KOPT-K1 (cell line): ENCODE results near the gene MTR.

Experiments used
- H3K27ac ChIP-seq: fragments of 200-600 bp; sonication (generic); 2 replicates; pipeline ENCODE4 v1.5.1; 2016; ENCODE audit warnings: antibody characterized with exemption, mild to moderate bottlenecking, low read depth, low read length; ENCODE audit not compliant: poor library complexity, severe bottlenecking
- H3K36me3 ChIP-seq: fragments of 200-600 bp; sonication (generic); 2 replicates; pipeline ENCODE4 v1.5.1; 2017; ENCODE audit warnings: antibody characterized with exemption, mild to moderate bottlenecking, low read length, moderate library complexity; ENCODE audit not compliant: insufficient read depth
- H3K9me3 ChIP-seq: fragments of 200-600 bp; sonication (generic); 2 replicates; pipeline ENCODE4 v1.5.1; 2017; ENCODE audit warnings: antibody characterized with exemption, low read length, mild to moderate bottlenecking; ENCODE audit not compliant: insufficient read depth, poor library complexity, severe bottlenecking

Gene MTR

DNA sequence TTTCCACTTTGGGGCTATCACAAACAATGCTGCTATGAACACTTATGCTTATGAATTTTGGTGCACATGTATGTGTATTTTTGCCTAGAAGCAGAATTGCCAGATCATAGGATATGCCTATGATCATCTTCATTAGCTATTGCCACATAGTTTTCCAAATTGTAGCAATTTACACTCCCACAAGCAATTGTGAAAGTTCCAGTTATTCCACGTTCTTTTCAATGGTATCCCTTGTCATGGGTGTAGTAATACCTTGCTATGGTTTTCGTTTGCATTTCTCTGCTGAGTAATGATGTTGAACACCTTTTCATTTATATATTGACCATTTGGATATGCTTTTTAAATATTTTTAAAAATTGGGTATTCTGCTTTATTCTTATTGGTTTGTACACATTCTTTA, 82.6 kb downstream of the MTR start:
- peaks cover 85% of the 10 kb centered on the region for H3K36me3 ChIP-seq

DNA sequence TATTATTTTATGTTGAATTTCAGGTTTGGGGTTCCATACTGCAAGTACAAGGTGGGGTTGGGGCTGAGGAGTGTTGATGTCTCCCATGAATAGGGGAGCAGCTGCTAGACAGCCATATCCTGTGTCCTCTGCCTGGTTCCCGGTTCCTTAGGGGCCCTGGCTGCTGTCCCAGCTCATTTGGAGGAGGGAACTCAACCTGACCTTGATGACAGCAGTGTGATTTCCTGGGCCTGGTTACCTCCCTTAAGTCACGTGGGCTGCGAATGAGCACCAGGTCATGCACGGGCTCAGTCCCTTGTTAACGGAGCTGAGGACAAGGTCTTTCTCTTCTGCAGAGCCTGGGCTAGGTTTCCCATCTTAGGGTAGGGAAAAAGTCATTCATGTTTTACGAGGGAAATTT, 85.1 kb downstream of the MTR start:
- Histone ChIP-seq H3K9me3 (no peaks in the 10 kb centered on the region), H3K27ac (no peak overlapping the region), H3K36me3 (peaks cover 80% of the 10 kb centered on the region)

More for the DNA sequence above, 82.6 kb downstream of the MTR start:
- Histone ChIP-seq H3K27ac (no peak overlapping the region), H3K9me3 (no peaks in the 10 kb centered on the region)

DNA sequence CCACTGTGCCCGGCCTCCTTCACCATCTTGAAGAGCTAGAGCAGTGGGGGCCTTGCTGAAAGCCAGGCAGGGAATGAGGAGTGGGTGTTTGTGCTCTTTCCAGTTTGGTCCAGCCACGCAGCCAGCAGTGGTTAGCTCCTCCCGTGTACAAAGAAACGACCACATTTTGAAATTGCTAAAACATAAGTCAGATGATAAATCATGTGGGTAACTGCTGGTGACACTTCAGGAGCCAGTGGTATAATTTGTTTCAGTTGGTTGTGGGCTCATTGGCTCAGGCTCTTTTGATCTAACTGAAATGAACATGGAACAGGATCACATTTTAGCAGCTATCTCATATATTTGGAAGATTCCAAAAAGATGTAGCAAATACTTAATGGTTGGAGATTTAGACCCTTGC, 87.6 kb downstream of the MTR start:
- Histone ChIP-seq H3K9me3 (no peaks in the 10 kb centered on the region), H3K36me3 (peaks cover 81% of the 10 kb centered on the region), H3K27ac (no peak overlapping the region)

DNA sequence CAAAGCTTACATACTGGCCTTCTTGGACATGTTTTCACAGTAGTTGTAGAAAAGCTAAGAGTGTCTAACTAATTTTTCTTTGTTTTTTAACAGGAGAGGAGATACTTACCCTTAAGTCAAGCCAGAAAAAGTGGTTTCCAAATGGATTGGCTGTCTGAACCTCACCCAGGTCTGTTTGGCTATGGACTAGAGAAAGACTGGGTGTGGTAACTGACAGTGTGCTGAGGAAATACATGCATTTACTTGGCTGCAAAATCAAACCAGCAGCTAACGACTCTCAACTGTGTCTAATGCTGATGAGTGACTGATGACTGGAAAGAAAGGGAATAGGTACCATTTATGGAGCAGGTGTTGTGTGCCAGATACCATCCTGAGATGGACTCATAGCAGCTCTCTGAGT, 91.1 kb downstream of the MTR start:
- no peaks in the 10 kb centered on the region for H3K9me3 ChIP-seq
- no peak overlapping the region for H3K27ac ChIP-seq
- peaks cover 91% of the 10 kb centered on the region for H3K36me3 ChIP-seq

DNA sequence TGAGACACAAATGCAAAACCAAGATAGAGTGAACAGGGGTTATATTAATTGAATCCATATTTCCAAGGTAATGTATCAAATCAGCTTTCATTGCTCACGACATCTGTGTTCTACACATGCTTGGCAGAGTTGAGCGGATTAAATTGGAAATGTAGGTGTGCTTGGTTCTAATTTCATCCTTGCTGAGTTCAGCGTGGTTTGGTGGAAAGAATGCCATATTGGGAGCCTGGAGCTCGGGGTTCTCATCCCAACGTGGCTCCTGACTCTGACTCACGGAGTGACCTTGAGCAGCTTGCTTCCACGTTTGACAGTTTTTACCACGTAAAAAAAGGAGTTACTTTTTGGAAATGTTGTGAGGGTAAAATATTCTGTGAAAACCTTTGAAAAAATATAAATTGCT, 92.0 kb downstream of the MTR start:
- H3K27ac ChIP-seq: no peak overlapping the region
- H3K36me3 ChIP-seq: peaks cover 91% of the 10 kb centered on the region
- no peaks in the 10 kb centered on the region for H3K9me3 ChIP-seq

DNA sequence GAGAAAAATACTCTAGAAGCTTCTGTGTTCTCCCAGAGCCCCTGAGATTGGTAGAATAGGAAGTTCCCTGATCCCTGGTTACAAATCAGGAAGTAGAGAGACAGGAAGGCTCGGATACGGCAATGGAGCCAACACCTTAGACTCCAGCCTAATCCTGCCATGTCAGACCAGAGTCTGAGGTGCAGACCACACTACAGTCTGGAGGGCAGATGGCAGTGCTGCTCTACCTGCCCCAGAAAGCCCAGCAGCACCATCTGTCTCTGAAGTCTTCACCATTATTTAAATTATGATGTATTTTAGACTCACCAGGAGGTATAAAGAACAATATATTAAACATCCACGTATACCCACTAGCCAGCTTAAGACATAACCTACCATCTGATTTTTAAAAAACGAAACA, 93.0 kb downstream of the MTR start:
- H3K27ac ChIP-seq: no peak overlapping the region
- peaks cover 97% of the 10 kb centered on the region for H3K36me3 ChIP-seq

DNA sequence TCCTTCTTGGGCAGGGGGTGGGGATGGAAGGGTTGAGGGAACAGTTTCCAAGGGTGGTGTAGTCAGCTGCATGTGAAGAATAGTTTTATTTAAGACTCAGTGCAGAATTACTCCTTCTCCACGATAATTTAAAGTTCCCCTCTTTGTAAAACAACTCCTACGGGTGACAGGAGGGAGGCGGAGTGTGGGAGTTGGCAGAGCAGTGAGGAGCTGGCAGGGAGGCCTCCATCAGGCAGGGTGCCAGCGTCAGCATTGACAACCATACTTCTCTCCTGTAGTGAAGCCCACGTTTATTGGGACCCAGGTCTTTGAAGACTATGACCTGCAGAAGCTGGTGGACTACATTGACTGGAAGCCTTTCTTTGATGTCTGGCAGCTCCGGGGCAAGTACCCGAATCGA, 93.8 kb downstream of the MTR start:
- Histone ChIP-seq H3K27ac (no peak overlapping the region), H3K36me3 (peaks cover 100% of the 10 kb centered on the region), H3K9me3 (no peaks in the 10 kb centered on the region)

More for the DNA sequence above, 93.0 kb downstream of the MTR start:
- H3K9me3 ChIP-seq: no peaks in the 10 kb centered on the region

DNA sequence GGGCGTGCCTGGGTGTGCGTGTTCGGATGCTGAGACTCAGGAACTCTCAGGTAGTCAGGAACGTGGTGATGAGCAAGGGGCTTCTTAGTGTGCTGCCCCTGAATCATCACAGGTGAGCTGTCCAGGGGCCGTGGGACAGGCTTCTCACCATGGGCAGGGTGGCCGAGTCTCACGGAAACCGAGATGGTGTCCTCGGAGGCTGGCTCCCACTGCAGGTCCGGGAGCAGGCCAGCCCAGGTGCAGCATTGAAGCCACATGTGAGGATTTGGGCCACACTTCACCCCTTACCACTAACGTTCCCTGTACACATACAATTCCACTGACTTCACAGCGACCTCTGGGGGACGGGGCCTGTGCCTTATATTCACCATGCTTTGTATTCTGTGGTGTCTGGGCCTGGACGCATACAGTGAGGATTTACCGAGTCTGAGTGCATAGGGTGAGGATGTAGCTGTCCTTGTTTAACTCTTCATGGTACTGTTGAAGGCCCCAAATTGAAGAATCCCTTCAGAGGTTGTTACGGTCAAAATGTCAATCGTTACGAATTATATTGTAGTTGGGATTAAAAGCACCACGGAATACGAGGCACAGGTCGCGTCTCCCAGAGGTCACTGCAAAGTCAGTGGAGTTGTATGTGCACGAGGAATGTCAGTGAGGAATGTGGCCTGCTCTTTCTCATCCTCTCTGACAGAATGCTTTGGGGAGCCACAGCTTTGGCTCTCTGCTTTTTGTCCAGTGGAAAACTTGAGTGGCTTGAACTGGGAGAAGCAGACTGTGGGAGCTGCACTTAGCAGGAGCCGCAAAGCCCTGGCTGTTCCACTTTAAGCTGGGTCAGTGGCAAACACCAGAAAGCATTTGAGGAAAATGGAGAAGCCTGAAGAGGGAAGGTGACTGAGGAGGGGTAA, 95.3 kb downstream of the MTR start:
- H3K9me3 ChIP-seq: no peaks in the 10 kb centered on the region
- peaks cover 100% of the 10 kb centered on the region for H3K36me3 ChIP-seq
- no peak overlapping the region for H3K27ac ChIP-seq

DNA sequence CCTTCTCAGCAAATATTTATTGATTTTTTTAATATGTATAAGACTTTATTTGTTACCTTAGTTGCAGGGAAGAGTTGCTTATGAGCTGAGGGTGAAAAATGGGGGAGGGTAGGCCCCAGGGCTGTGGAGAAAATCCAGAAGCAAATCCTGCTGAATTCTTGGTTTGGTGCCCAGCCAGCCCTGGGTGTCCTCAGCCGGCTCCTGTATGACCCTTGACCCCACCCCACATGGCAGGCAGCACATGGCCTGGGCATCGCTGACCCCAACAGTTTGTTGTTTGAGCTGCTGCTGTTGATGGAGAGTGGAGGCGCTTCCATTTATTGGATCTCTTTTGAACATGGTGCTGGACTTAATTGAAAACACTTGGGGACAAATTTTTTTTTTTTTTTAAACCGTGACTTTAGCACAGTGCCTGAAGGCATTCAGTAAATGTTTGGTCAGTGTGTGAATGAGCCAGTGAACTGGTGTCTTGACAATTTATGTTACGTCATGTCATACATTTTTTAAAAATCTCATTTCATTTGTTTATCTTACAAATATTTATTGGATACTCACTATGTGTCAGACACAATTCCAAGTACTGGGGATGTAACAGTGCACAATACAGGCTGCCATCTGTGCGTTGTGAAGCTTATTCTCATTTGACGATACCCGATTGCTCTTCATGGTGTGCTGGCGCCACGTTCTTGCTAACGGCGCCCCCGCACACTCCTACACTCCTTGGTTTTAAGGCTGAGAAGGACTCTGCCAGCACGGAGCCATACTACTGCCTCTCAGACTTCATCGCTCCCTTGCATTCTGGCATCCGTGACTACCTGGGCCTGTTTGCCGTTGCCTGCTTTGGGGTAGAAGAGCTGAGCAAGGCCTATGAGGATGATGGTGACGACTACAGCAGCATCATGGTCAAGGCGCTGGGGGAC, 98.8 kb downstream of the MTR start:
- H3K9me3 ChIP-seq: no peaks in the 10 kb centered on the region
- peaks cover 100% of the 10 kb centered on the region for H3K36me3 ChIP-seq
- no peak overlapping the region for H3K27ac ChIP-seq

DNA sequence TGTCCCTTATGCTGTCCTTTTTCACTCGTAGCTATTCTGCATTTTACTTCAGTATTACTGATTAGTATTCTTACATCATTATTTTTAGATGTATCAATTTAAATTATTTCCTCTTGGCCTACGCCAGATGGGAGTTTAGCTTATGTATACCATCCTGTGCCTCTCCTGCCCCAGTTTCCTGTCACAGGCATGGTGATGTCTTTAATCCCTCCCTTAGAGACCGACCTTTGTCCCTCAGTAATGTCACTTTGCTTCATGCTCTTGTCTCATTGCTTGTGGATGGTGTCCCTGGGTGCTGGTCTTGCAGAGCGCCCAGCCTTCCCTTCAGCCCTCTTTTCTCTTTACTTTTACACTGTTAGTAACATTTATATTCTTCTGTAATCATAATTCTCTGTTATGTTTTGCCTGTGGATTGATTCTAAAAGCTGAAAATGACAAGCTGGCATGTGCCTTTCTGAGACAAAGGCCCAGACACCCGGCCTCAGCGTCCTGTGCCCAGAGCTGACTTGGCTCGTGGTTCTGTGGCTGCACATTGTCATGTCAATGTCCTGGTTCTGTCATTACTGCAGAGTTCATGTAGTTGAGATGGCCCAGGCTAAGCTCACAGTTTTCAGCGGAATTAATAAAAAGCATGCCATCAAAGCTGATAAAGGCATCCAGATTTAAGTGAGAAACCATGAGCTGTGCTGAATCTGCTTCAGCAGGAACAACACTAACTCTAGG, 100.7 kb downstream of the MTR start:
- H3K36me3 ChIP-seq: peaks cover 95% of the 10 kb centered on the region
- no peaks in the 10 kb centered on the region for H3K9me3 ChIP-seq
- H3K27ac ChIP-seq: no peak overlapping the region

DNA sequence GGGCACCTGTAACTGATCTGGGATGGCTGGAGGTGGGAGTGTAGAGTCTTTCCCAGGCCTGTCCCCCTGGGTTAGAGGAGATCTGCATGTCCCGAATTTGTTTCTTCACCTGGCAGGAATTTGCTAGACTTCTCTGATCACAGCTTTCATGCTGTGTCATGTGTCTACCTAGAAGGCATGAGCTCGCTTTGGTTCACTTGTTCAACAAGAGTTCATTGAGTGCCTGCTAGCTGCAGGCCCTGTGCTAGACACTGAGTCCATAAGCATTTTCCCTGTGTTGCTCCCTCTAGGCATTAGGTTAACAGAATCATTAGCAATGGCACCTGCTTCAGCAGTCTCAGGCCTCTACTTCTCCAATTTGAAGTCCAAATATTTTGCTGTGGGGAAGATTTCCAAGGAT, 101.6 kb downstream of the MTR start:
- Histone ChIP-seq H3K9me3 (no peaks in the 10 kb centered on the region), H3K27ac (no peak overlapping the region), H3K36me3 (peaks cover 95% of the 10 kb centered on the region)

DNA sequence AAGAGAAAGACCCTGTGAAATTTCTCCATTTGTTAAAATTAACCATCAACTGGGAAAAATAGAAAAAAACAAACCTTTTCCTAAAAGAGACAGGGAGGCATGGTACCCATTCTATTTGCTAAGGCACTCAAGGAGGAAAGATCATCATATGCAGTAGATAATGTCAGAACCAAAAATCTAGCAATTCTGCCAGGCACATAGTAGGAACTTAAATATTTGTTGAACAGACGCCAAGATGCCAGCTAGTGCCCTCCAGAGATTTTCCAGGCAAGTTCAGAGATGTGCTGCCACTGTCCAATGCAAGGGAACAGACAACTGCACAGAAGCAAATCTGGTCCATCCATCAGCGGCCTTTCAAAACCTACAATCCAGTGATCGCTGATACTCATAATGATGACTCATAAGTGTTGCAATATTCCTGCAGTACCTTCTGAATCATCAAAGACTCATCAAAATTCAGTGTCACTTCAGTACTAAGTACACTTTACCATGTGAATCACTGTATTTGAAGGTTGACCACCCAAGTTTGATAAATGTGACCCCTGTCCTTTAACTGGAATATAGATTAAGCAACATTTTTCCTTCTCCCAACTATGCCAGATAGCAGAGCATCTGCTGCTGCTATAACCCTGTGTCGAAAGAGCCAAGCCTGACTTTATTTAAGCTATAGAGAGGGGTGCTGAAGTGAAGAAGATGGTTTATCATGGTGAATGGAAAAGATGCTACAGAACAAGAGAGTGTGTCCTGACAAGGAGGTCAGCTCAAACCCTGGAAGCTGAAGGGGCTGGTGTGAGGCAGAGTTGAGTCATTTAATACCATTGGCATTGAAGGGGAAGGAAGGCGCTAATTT, 110.0 kb downstream of the MTR start:
- Histone ChIP-seq H3K36me3 (peaks cover 21% of the 10 kb centered on the region), H3K27ac (no peak overlapping the region), H3K9me3 (no peaks in the 10 kb centered on the region)

DNA sequence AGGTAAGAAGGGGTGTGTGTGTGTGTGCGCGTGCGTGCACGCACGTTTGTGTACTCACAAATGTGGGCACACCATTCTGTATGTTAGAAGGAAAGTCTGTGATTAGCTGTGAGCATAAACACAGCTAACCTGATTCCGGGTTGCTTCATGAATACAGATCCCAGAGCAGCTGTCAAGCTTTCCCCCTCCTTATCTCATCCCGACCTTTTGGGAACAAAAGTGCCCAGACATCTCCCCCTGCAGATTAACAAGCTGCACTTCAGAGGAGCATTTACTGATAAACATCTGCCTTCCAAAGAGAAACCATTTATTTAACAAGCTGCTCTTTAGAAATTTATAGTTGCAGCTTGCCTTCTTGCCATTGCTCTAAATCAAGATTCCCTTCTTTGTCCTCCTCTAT, 112.1 kb downstream of the MTR start:
- Histone ChIP-seq H3K9me3 (no peaks in the 10 kb centered on the region), H3K36me3 (peaks cover 3% of the 10 kb centered on the region; the same call in 1 of the 2 replicates), H3K27ac (no peak overlapping the region)

DNA sequence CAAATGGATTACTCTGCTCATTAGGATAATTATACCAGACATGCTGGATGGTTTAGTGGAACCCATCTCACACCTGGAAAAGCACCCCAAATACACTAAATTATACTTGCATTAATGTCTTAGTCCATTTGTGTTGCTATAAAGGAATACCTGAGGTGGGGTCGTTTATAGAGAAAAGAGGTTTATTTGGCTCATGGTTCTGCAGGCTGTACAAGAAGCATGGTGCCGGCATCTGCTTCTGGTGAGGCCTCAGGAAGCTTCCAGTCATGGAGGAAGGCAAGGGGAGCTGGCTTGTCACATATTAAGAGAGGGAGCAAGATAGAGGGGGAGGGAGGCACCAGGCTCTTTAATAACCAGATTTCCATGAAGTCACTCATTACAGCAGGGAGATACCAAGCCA, 113.6 kb downstream of the MTR start:
- Histone ChIP-seq H3K27ac (no peak overlapping the region), H3K36me3 (no peaks in the 10 kb centered on the region), H3K9me3 (no peaks in the 10 kb centered on the region)
